K562 (cell line): ENCODE measurements around the gene IMMP2L. TPM values are rescaled to one million over a fixed set of nuclear protein-coding genes. Genes with fewer than 3 reads are reported as not detected.

Experiments
- ARHGAP35 ChIP-seq: fragments of 450-650 bp; IDR thresholded peaks from 2 replicates; pipeline ENCODE4 v1.6.1; 2018; ENCODE audit not compliant: partially characterized antibody
- CGGBP1 ChIP-seq: fragments of 250-450 bp; sonication (Bioruptor Pico); IDR thresholded peaks from 2 replicates; pipeline ENCODE4 v1.9.0; 2021; ENCODE audit warnings: mild to moderate bottlenecking
- DNMT1 ChIP-seq: fragments of 450-650 bp; IDR thresholded peaks from 2 replicates; pipeline ENCODE4 v1.6.1; 2016; ENCODE audit warnings: antibody characterized with exemption, mild to moderate bottlenecking
- FOXJ3 ChIP-seq: sonication (generic); formaldehyde crosslinking; IDR thresholded peaks from 2 replicates; pipeline ENCODE4 v1.4.0; 2020; ENCODE audit warnings: mild to moderate bottlenecking, missing genetic modification reagents
- HCFC1 ChIP-seq: IDR thresholded peaks from 2 replicates; pipeline ENCODE4 v1.6.1; 2012; ENCODE audit warnings: low read depth, low read length, improper control_type of control experiment
- HDAC1 ChIP-seq, 2 experiments: fragments of 450-650 bp; IDR thresholded peaks; 2 replicates each; pipeline ENCODE4 v1.6.1; 2016 to 2017; ENCODE audit warnings: inconsistent platforms in 1 of 2, mild to moderate bottlenecking in 1 of 2, moderate library complexity in 1 of 2
- IRF2 ChIP-seq: sonication (generic); formaldehyde crosslinking; IDR thresholded peaks from 2 replicates; pipeline ENCODE4 v1.8.1; 2022; ENCODE audit warnings: mild to moderate bottlenecking, missing genetic modification reagents
- MYNN ChIP-seq, 2 experiments: sonication (generic); formaldehyde crosslinking in 1 of 2; IDR thresholded peaks; 2 replicates each; pipeline versions ENCODE4 v1.5.0 to v1.6.1; 2016 to 2020; ENCODE audit warnings: antibody characterized with exemption in 1 of 2, missing genetic modification reagents in 1 of 2
- PRMT5 ChIP-seq: sonication (generic); formaldehyde crosslinking; IDR thresholded peaks from 2 replicates; pipeline ENCODE4 v1.5.0; 2020; ENCODE audit warnings: missing genetic modification reagents
- SAFB ChIP-seq: fragments of 200-400 bp; formaldehyde crosslinking; IDR thresholded peaks from 2 replicates; pipeline ENCODE4 v1.6.1; 2017; ENCODE audit warnings: low read depth, low read length, borderline replicate concordance
- TAF15 ChIP-seq: fragments of 200-400 bp; formaldehyde crosslinking; IDR thresholded peaks from 2 replicates; pipeline ENCODE4 v1.6.1; 2017; ENCODE audit warnings: mild to moderate bottlenecking, low read depth, low read length, moderate library complexity
- TFAM ChIP-seq: fragments of 250-450 bp; sonication (Bioruptor Pico); conservative IDR thresholded peaks from 2 replicates; pipeline ENCODE4 v1.5.0; 2021; ENCODE audit warnings: mild to moderate bottlenecking, moderate library complexity
- TRIM24 ChIP-seq, 2 experiments: fragments of 450-650 bp; IDR thresholded peaks; 2 replicates each; pipeline ENCODE4 v1.6.1; 2016
- ZBED1 ChIP-seq: IDR thresholded peaks from 2 replicates; pipeline ENCODE4 v1.6.1; 2014
- ZNF121 ChIP-seq: sonication (generic); formaldehyde crosslinking; conservative IDR thresholded peaks from 2 replicates; pipeline ENCODE4 v1.8.0; 2022; ENCODE audit warnings: missing genetic modification reagents
- ZNF217 ChIP-seq: sonication (generic); formaldehyde crosslinking; IDR thresholded peaks from 2 replicates; pipeline ENCODE4 v1.8.0; 2022; ENCODE audit warnings: mild to moderate bottlenecking, missing genetic modification reagents
- ZSCAN32 ChIP-seq: fragments of 450-650 bp; formaldehyde crosslinking; IDR thresholded peaks from 2 replicates; pipeline ENCODE4 v1.4.0; 2020; ENCODE audit warnings: mild to moderate bottlenecking, moderate library complexity
- polyA plus RNA-seq, 8 experiments: library from polyadenylated mRNA; depleted of rRNA in 4 of 8; stranded (reverse) in 5 of 8; unstranded in 3 of 8; fragments of >200 nt; fragmentation: Nextera tagmentation in 2 of 8; fragmentation: Illumina TruSeq in 1 of 8; extraction: Ambion mirVana in 2 of 8; extraction: Trizol in 1 of 8; gene quantifications; 2 replicates each; pipeline versions ENCODE4 v1.2.1 to v1.2.3, GENCODE V29; 2011 to 2014; ENCODE audit warnings: inconsistent platforms in 1 of 8, missing spikeins in 1 of 8
- total RNA-seq, 7 experiments: library from RNA; depleted of rRNA in 6 of 7; stranded (reverse); fragments of >200 nt in 6 of 7; fragmentation: Illumina TruSeq in 2 of 7; extraction: Trizol in 2 of 7; gene quantifications; 2 replicates each; pipeline versions ENCODE4 v1.2.1 to v1.2.3, GENCODE V29; 2011 to 2021; ENCODE audit warnings: low replicate concordance in 1 of 7
- TF ChIP-seq, protein P1 (sequence below): fragments of 450-650 bp; IDR thresholded peaks from 2 replicates; pipeline ENCODE4 v1.6.1; 2016; ENCODE audit warnings: low read depth
- TF ChIP-seq, protein P2 (sequence below): fragments of 450-650 bp; conservative IDR thresholded peaks from 2 replicates; pipeline ENCODE4 v1.6.1; 2016; ENCODE audit warnings: missing genetic modification characterization, low read depth, mild to moderate bottlenecking, control low read depth, missing compliant biosample characterization

The IMMP2L gene
- total and polyA plus RNA-seq, 9 of the 15 experiments (the other 6 are each of a cell fraction or from before 2014, with no cell fraction given) = 29.7 to 116 (median 53.0) TPM

DNA sequence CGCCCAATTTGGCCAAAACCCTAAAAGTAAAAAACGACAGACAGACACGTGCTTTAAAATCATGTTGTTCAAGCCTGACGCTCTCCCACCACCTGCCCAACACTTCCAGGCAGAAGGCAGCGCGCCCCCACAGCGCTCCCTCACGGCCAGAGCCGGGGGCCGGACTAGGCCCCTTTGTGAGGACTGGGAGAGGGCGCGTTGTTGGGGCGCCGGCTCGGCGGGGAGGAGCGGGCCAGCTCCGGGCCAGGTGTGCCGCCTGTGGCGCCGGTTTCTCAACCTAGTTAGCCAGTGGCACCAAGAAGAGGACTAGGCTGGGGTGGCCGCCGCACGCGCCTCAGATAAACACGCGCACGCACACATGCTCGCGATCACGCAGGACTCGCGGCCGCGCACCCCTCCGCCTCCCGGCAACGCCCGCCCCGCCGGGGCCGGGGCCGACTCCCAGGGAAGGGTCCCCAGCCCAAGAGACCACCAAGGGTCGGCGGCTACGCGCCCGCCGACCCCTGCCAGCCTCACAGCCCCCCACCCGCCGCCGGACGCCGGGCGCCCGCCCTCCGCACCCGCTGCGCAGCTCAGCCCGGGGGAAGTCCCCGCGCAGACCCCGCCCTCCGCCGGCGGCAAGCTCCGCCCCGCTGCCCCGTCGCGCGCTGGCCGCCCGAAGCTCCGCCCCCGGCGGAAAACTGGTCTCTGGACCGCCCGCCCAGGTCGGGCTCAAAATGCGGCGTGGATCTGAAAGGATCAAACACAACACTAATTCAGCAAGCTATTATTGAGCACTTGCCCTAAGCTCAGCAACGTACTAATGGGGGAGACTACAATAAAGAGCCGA lies at the start of gene IMMP2L (continued):
- TF ChIP-seq HDAC1 (IDR thresholded peaks at IDR 0.05) = peak in 1 of 2 experiments; percentile 95; a peak in 2 of 4 replicates
- TF ChIP-seq TFAM (CRISPR knock-in tag) = no peak
- TF ChIP-seq ZNF217 = no peak
- no peak for TF ChIP-seq ZBED1
- TF ChIP-seq TAF15 = no peak
- no peak for TF ChIP-seq HCFC1
- no peak for TF ChIP-seq PRMT5 (CRISPR knock-in tag)
- peak in 1 of 2 experiments; percentile 27; a peak in 1 of 4 replicates for TF ChIP-seq TRIM24 (IDR thresholded peaks at IDR 0.05)
- no peak for TF ChIP-seq DNMT1
- TF ChIP-seq ZSCAN32 (CRISPR knock-in tag) = 0 out of 2 replicates have a peak, but pooled peaks have one; percentile 35
- TF ChIP-seq ZNF121 (CRISPR knock-in tag) = no peak; the same call in 1 of the 2 replicates
- no peak for TF ChIP-seq ARHGAP35
- TF ChIP-seq SAFB = peak; percentile 99
- 0 out of 2 replicates have a peak, but pooled peaks have one; percentile 57 for TF ChIP-seq IRF2
- peak; percentile 59 for TF ChIP-seq MYNN (IDR thresholded peaks at IDR 0.05)
- TF ChIP-seq MYNN (CRISPR knock-in tag; IDR thresholded peaks at IDR 0.05) = no peak
- TF ChIP-seq, protein P1, sequence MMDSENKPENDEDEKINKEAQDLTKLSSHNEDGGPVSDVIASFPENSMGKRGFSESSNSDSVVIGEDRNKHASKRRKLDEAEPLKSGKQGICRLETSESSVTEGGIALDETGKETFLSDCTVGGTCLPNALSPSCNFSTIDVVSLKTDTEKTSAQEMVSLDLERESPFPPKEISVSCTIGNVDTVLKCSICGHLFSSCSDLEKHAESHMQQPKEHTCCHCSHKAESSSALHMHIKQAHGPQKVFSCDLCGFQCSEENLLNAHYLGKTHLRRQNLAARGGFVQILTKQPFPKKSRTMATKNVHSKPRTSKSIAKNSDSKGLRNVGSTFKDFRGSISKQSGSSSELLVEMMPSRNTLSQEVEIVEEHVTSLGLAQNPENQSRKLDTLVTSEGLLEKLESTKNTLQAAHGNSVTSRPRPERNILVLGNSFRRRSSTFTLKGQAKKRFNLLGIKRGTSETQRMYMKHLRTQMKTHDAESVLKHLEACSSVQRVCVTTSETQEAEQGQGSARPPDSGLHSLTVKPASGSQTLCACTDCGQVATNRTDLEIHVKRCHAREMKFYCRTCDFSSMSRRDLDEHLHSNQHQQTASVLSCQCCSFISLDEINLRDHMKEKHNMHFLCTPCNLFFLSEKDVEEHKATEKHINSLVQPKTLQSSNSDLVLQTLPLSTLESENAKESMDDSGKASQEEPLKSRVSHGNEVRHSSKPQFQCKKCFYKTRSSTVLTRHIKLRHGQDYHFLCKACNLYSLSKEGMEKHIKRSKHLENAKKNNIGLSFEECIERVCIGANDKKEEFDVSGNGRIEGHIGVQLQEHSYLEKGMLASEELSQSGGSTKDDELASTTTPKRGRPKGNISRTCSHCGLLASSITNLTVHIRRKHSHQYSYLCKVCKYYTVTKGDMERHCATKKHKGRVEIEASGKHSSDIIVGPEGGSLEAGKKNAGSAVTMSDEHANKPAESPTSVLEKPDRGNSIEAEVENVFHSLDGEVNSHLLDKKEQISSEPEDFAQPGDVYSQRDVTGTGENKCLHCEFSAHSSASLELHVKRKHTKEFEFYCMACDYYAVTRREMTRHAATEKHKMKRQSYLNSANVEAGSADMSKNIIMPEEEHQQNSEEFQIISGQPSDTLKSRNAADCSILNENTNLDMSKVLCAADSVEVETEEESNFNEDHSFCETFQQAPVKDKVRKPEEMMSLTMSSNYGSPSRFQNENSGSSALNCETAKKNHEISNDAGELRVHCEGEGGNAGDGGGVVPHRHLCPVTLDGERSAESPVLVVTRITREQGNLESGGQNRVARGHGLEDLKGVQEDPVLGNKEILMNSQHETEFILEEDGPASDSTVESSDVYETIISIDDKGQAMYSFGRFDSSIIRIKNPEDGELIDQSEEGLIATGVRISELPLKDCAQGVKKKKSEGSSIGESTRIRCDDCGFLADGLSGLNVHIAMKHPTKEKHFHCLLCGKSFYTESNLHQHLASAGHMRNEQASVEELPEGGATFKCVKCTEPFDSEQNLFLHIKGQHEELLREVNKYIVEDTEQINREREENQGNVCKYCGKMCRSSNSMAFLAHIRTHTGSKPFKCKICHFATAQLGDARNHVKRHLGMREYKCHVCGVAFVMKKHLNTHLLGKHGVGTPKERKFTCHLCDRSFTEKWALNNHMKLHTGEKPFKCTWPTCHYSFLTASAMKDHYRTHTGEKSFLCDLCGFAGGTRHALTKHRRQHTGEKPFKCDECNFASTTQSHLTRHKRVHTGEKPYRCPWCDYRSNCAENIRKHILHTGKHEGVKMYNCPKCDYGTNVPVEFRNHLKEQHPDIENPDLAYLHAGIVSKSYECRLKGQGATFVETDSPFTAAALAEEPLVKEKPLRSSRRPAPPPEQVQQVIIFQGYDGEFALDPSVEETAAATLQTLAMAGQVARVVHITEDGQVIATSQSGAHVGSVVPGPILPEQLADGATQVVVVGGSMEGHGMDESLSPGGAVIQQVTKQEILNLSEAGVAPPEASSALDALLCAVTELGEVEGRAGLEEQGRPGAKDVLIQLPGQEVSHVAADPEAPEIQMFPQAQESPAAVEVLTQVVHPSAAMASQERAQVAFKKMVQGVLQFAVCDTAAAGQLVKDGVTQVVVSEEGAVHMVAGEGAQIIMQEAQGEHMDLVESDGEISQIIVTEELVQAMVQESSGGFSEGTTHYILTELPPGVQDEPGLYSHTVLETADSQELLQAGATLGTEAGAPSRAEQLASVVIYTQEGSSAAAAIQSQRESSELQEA = no peak
- peak; percentile 56; the same call in 1 of the 2 replicates for TF ChIP-seq CGGBP1
- TF ChIP-seq, protein P2, sequence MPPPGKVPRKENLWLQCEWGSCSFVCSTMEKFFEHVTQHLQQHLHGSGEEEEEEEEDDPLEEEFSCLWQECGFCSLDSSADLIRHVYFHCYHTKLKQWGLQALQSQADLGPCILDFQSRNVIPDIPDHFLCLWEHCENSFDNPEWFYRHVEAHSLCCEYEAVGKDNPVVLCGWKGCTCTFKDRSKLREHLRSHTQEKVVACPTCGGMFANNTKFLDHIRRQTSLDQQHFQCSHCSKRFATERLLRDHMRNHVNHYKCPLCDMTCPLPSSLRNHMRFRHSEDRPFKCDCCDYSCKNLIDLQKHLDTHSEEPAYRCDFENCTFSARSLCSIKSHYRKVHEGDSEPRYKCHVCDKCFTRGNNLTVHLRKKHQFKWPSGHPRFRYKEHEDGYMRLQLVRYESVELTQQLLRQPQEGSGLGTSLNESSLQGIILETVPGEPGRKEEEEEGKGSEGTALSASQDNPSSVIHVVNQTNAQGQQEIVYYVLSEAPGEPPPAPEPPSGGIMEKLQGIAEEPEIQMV (tag) = no peak
- no peak for TF ChIP-seq FOXJ3 (CRISPR knock-in tag)
